H1 (cell line): Measurements from ENCODE around the gene C1GALT1. TPM values are rescaled to one million over a fixed set of nuclear protein-coding genes. Genes with fewer than 3 reads are reported as not detected.

Experiments used
- CTCF ChIA-PET: fragments of 300-600 bp; sonication (Branson Sonifier 250); formaldehyde crosslinking; loops from one replicate; lab custom pipeline; 2021; ENCODE audit not compliant: partially characterized antibody; lab: Charles Lee
- POLR2A ChIA-PET: fragments of 300-600 bp; sonication (Branson Sonifier 250); formaldehyde crosslinking; loops from one replicate; lab custom pipeline; 2021; ENCODE audit warnings: inconsistent platforms; ENCODE audit not compliant: partially characterized antibody; lab: Charles Lee
- DNase-seq, 2 experiments: peaks; one replicate each; pipeline versions ENCODE4 v3.0.0 to v3.0.0-alpha.2; 2010 to 2022; ENCODE audit warnings: low spot score in 2 of 2, low read depth in 1 of 2, mixed read lengths in 1 of 2
- FAIRE-seq: peaks from 2 replicates; lab custom pipeline; 2011; peaks lifted over from hg19 to GRCh38; lab: Jason Lieb, UNC
- H2AFZ ChIP-seq: 2 replicates; pipeline ENCODE4 v1.8.1; 2012; ENCODE audit warnings: low read length, inconsistent platforms
- H2AK5ac ChIP-seq: 2 replicates; pipeline ENCODE4 v1.6.1; 2013; ENCODE audit warnings: low read depth, low read length
- H2BK120ac ChIP-seq: replicated peaks from 2 replicates; pipeline ENCODE3; 2013; ENCODE audit warnings: low read depth, low read length, inconsistent platforms
- H2BK12ac ChIP-seq: 2 replicates; pipeline ENCODE4 v1.6.1; 2013; ENCODE audit warnings: low read depth, low read length
- H2BK15ac ChIP-seq: 2 replicates; pipeline ENCODE4 v1.6.1; 2013; ENCODE audit warnings: low read length
- H2BK20ac ChIP-seq: 2 replicates; pipeline ENCODE4 v1.6.1; 2013; ENCODE audit warnings: low read length
- H2BK5ac ChIP-seq: 2 replicates; pipeline ENCODE4 v1.6.1; 2013; ENCODE audit warnings: low read depth, low read length
- H3K14ac ChIP-seq: 2 replicates; pipeline ENCODE4 v1.6.1; 2013; ENCODE audit warnings: inconsistent platforms; ENCODE audit not compliant: insufficient read length
- H3K18ac ChIP-seq: 2 replicates; pipeline ENCODE4 v1.6.1; 2013; ENCODE audit warnings: low read length; ENCODE audit errors: extremely low read depth
- H3K23ac ChIP-seq: 2 replicates; pipeline ENCODE4 v1.6.1; 2013; ENCODE audit warnings: inconsistent platforms; ENCODE audit not compliant: insufficient read length
- H3K23me2 ChIP-seq: 2 replicates; pipeline ENCODE4 v1.6.1; 2013; ENCODE audit warnings: low read depth, low read length
- H3K27ac ChIP-seq: 2 replicates; pipeline ENCODE4 v1.6.1; 2011; ENCODE audit warnings: low read depth, low read length, inconsistent platforms
- H3K27me3 ChIP-seq, 4 experiments: replicated peaks in 1 of 4; 1 replicate in 1 of 4; 2 replicates in 3 of 4; pipeline versions ENCODE4 v1.6.1 to v1.8.1; 2011 to 2013; ENCODE audit warnings: low read length in 3 of 4, mild to moderate bottlenecking in 3 of 4, inconsistent platforms in 2 of 4, mixed read lengths in 2 of 4, moderate library complexity in 1 of 4; ENCODE audit not compliant: control insufficient read depth in 3 of 4, insufficient read depth in 3 of 4; ENCODE audit errors: extremely low read depth in 1 of 4
- H3K36me3 ChIP-seq, 4 experiments: 2 replicates each; pipeline versions ENCODE4 v1.6.1 to v1.8.1; 2011 to 2013; ENCODE audit warnings: mild to moderate bottlenecking in 4 of 4, low read length in 3 of 4, moderate library complexity in 2 of 4, control low read depth in 1 of 4, inconsistent platforms in 1 of 4; ENCODE audit not compliant: insufficient read depth in 4 of 4, control insufficient read depth in 2 of 4
- H3K4ac ChIP-seq: replicated peaks from 2 replicates; pipeline ENCODE3; 2013; ENCODE audit warnings: low read length, low read depth, mixed read lengths, inconsistent platforms; ENCODE audit not compliant: insufficient read length
- H3K4me1 ChIP-seq, 4 experiments: replicated peaks in 1 of 4; 1 replicate in 1 of 4; 2 replicates in 3 of 4; pipeline versions ENCODE4 v1.6.1 to v1.8.1; 2011 to 2013; ENCODE audit warnings: low read length in 3 of 4, inconsistent platforms in 2 of 4, mixed read lengths in 1 of 4; ENCODE audit not compliant: insufficient read depth in 4 of 4, control insufficient read depth in 3 of 4
- H3K4me2 ChIP-seq, 2 experiments: 2 replicates each; pipeline versions ENCODE4 v1.6.1 to v1.8.1; 2011 to 2013; ENCODE audit warnings: low read depth in 2 of 2, low read length in 2 of 2, control low read depth in 1 of 2, inconsistent platforms in 1 of 2, mild to moderate bottlenecking in 1 of 2; ENCODE audit not compliant: insufficient read depth in 1 of 2
- H3K4me3 ChIP-seq, 4 experiments: fragments of 200-600, 300-600 bp in 1 of 4; sonication (generic), shearing (Covaris generic), sonication (Bioruptor Twin) in 1 of 4; 2 replicates each; pipeline versions ENCODE4 v1.5.1 to v1.8.1; 2011 to 2016; ENCODE audit warnings: low read length in 4 of 4, low read depth in 3 of 4, control low read depth in 2 of 4, inconsistent platforms in 2 of 4, mild to moderate bottlenecking in 2 of 4, mixed read lengths in 1 of 4, moderate library complexity in 1 of 4; ENCODE audit not compliant: insufficient read depth in 2 of 4; ENCODE audit errors: extremely low read depth in 1 of 4
- H3K56ac ChIP-seq: replicated peaks from 2 replicates; pipeline ENCODE3; 2013; ENCODE audit warnings: low read depth, mild to moderate bottlenecking, mixed read lengths, low read length, inconsistent platforms; ENCODE audit not compliant: insufficient read length
- H3K79me1 ChIP-seq: 2 replicates; pipeline ENCODE4 v1.6.1; 2013; ENCODE audit warnings: low read depth, low read length, control low read depth
- H3K79me2 ChIP-seq, 2 experiments: 2 replicates each; pipeline versions ENCODE4 v1.6.1 to v1.8.1; 2012 to 2013; ENCODE audit warnings: low read length in 2 of 2, mild to moderate bottlenecking in 2 of 2, inconsistent platforms in 1 of 2; ENCODE audit not compliant: insufficient read depth in 2 of 2, control insufficient read depth in 1 of 2
- H3K9ac ChIP-seq, 4 experiments: replicated peaks in 1 of 4; 1 replicate in 1 of 4; 2 replicates in 3 of 4; pipeline versions ENCODE4 v1.6.1 to v1.8.1; 2011 to 2013; ENCODE audit warnings: low read depth in 3 of 4, low read length in 3 of 4, control low read depth in 2 of 4, mild to moderate bottlenecking in 2 of 4, moderate library complexity in 2 of 4, inconsistent platforms in 1 of 4; ENCODE audit errors: extremely low read depth in 1 of 4
- H3K9me3 ChIP-seq, 2 experiments: 2 replicates each; pipeline versions ENCODE4 v1.6.1 to v1.8.1; 2012 to 2013; ENCODE audit warnings: mild to moderate bottlenecking in 2 of 2, moderate library complexity in 2 of 2, control low read depth in 1 of 2, inconsistent platforms in 1 of 2, low read depth in 1 of 2, low read length in 1 of 2, mixed read lengths in 1 of 2; ENCODE audit not compliant: insufficient read depth in 2 of 2
- H4K20me1 ChIP-seq, 2 experiments: replicated peaks in 1 of 2; 2 replicates each; pipeline versions ENCODE3 to v1.8.1; 2011 to 2013; ENCODE audit warnings: inconsistent platforms in 2 of 2, low read length in 2 of 2, mild to moderate bottlenecking in 1 of 2; ENCODE audit not compliant: insufficient read depth in 2 of 2, control insufficient read depth in 1 of 2
- H4K5ac ChIP-seq: 2 replicates; pipeline ENCODE4 v1.6.1; 2013; ENCODE audit warnings: low read length, low read depth, mixed read lengths, inconsistent platforms; ENCODE audit not compliant: insufficient read length
- H4K8ac ChIP-seq: 2 replicates; pipeline ENCODE4 v1.8.0; 2013; ENCODE audit warnings: mild to moderate bottlenecking, moderate library complexity, low read length, inconsistent platforms; ENCODE audit not compliant: insufficient read depth; ENCODE audit errors: extremely low read depth
- H4K91ac ChIP-seq: replicated peaks from 2 replicates; pipeline ENCODE3; 2013; ENCODE audit warnings: low read length, mixed read lengths, inconsistent platforms; ENCODE audit not compliant: insufficient read length
- CHD2 ChIP-seq: IDR thresholded peaks from 2 replicates; pipeline ENCODE4 v1.6.1; 2012; ENCODE audit warnings: low read length, improper control_type of control experiment
- EZH2 ChIP-seq: fragments of 200-600 bp; sonication (generic); IDR thresholded peaks from 2 replicates; pipeline ENCODE4 v1.7.1; 2012; ENCODE audit warnings: low read depth, mild to moderate bottlenecking, moderate library complexity, low read length, inconsistent platforms; ENCODE audit not compliant: severe bottlenecking
- JUND ChIP-seq: IDR thresholded peaks from 2 replicates; pipeline ENCODE4 v1.6.1; 2011; ENCODE audit warnings: mild to moderate bottlenecking, improper control_type of control experiment, low read length
- POLR2AphosphoS5 ChIP-seq: IDR thresholded peaks from 2 replicates; pipeline ENCODE4 v1.6.1; 2011; ENCODE audit warnings: low read depth, low read length
- SP1 ChIP-seq: IDR thresholded peaks from 2 replicates; pipeline ENCODE4 v1.6.1; 2011; ENCODE audit warnings: low read depth, low read length
- WGBS, 2 experiments: shearing (Covaris generic) in 1 of 2; methylation state at CpG; one replicate each; pipeline versions ENCODE4 v1.1.6 to v1.1.7; 2013 to 2015; ENCODE audit warnings: low lambda C conversion rate in 2 of 2, mixed read lengths in 2 of 2, inconsistent platforms in 1 of 2, low coverage in 1 of 2, missing lambda C conversion rate in 1 of 2; ENCODE audit not compliant: insufficient replicate concordance in 2 of 2, insufficient coverage in 1 of 2, insufficient read length in 1 of 2; ENCODE audit errors: extremely low coverage in 1 of 2, missing lambda C conversion rate in 1 of 2; 5-methylcytosine and 5-hydroxymethylcytosine counted together
- polyA plus RNA-seq, 7 experiments: library from polyadenylated mRNA; depleted of rRNA in 3 of 7; stranded (reverse) in 5 of 7; unstranded in 2 of 7; fragments of >200 nt in 5 of 7; fragments of 200-250 nt in 2 of 7; gene quantifications; 1 replicate in 5 of 7; 2 replicates in 1 of 7; 4 replicates in 1 of 7; pipeline versions ENCODE4 v1.2.1 to v1.2.3, GENCODE V29; 2011 to 2013; ENCODE audit warnings: missing spikeins in 2 of 7, mixed read lengths in 2 of 7
- total RNA-seq: library from RNA; stranded (reverse); fragmentation: NEBNext Ultra II Directional; extraction: Animal tissue kit (Norgen Biotek cat#: 25700); gene quantifications from 2 replicates; pipeline ENCODE4 v1.2.1, GENCODE V29; 2021

The C1GALT1 gene
- total and polyA plus RNA-seq, 2 of the 8 experiments (the other 6 are each of a cell fraction or from before 2014, with no cell fraction given), result 18.7 to 94.2 TPM

DNA sequence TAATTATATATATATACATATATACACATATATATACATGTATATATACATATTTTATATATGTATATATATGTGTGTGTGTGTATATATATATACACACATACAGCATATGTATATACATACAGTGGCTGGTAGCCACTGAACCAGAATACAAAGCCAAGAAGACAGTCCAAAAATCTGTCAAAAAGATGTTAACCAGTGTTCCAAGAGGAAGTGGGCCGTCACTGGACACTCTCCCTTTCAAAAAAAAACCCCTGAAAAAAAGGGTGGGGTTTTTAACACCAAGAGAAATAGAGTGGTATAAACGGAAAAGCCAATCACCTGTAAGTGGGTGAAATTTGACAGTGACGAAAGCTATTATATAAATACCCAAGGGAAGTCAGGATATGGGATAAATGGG, 31.1 kb upstream of the C1GALT1 start:
- Histone ChIP-seq H3K56ac (no peak overlapping the region), H3K4me1 (no peaks in the 10 kb centered on the region), H4K8ac (no peak overlapping the region), H2AFZ (no peak overlapping the region), H2BK120ac (no peak overlapping the region), H2BK5ac (no peak overlapping the region), H3K9ac (no peak overlapping the region), H3K14ac (no peak overlapping the region), H3K23me2 (no peaks in the 10 kb centered on the region), H3K23ac (no peak overlapping the region), H4K20me1 (no peaks in the 10 kb centered on the region), H2BK12ac (no peak overlapping the region), H3K9me3 (peaks cover 8 to 16% of the 10 kb centered on the region in 2 experiments; a peak in 3 of 4 replicates), H3K79me2 (no peaks in the 10 kb centered on the region), H3K4me2 (no peak overlapping the region), H3K36me3 (no peaks in the 10 kb centered on the region; a peak in 1 of 8 replicates), H3K27ac (no peak overlapping the region), H3K18ac (no peak overlapping the region), H4K91ac (no peak overlapping the region), H3K79me1 (no peaks in the 10 kb centered on the region), H3K27me3 (no peaks in the 10 kb centered on the region), H3K4me3 (no peak overlapping the region), H3K4ac (no peak overlapping the region), H2AK5ac (no peak overlapping the region), H2BK20ac (no peak overlapping the region), H2BK15ac (no peak overlapping the region), H4K5ac (no peak overlapping the region)
- FAIRE-seq (no peak), DNase-seq (no peak)
- 82% methylated on average over 3 of the region's 3 CpGs; no CpG with 5 or more reads in 1 of the 2 experiments for WGBS, 2 experiments
- ChIA-PET CTCF (no interaction called here), POLR2A (no interaction called here)
- TF ChIP-seq JUND (no peak), POLR2AphosphoS5 (no peak), CHD2 (no peak), EZH2 (no peak), SP1 (no peak)
